Fibroblast of skin of left biceps (primary cell): ENCODE data around the gene UVSSA.
"Not testable (repeated sequence)": the region's sequence is repeated elsewhere in the genome, so short reads cannot be mapped to it uniquely, and the experiment has no call there.

ENCODE experiments used
- DNase-seq, 2 experiments: peaks; one replicate each; pipeline ENCODE4 v3.0.0-alpha.2; 2013; ENCODE audit warnings: low read depth in 2 of 2

UVSSA gene

GRCh38 chr4:1317177-1318045 is 29.6 kb upstream of the UVSSA start:
- DNase-seq, result no peak

GRCh38 chr4:1318046-1318375 is 29.0 kb upstream of the UVSSA start:
- DNase-seq, result no peak

- no peak for DNase-seq
These were observed 28.4 kb upstream of the UVSSA start for GRCh38 chr4:1318488-1319213.

GRCh38 chr4:1321486-1321885 is 25.5 kb upstream of the UVSSA start:
- no peak for DNase-seq

GRCh38 chr4:1321946-1322650 is 24.9 kb upstream of the UVSSA start:
- DNase-seq, result no peak

GRCh38 chr4:1323280-1323634 is 23.8 kb upstream of the UVSSA start:
- DNase-seq, result no peak

GRCh38 chr4:1323635-1324442 is 23.2 kb upstream of the UVSSA start:
- DNase-seq, result peak; percentile 45 to 51

GRCh38 chr4:1324443-1325175 is 22.4 kb upstream of the UVSSA start:
- not testable (repeated sequence) for DNase-seq

GRCh38 chr4:1325176-1325480 is 21.9 kb upstream of the UVSSA start:
- no peak for DNase-seq

- DNase-seq, result no peak
These were observed 21.1 kb upstream of the UVSSA start for GRCh38 chr4:1325681-1326635.

- DNase-seq, result no peak
These were observed 20.1 kb upstream of the UVSSA start for GRCh38 chr4:1326751-1327525.

GRCh38 chr4:1327526-1328266 is 19.3 kb upstream of the UVSSA start:
- DNase-seq, result no peak

- DNase-seq, result no peak
These were observed 18.5 kb upstream of the UVSSA start for GRCh38 chr4:1328267-1329155.

GRCh38 chr4:1329408-1330371 is 17.3 kb upstream of the UVSSA start:
- DNase-seq, result no peak

GRCh38 chr4:1330761-1331590 is 16.0 kb upstream of the UVSSA start:
- no peak for DNase-seq
